ENCODE results near the gene HSF2BP. TPM values are rescaled to one million over a fixed set of nuclear protein-coding genes. Genes with fewer than 3 reads are reported as not detected.

The HSF2BP gene
- total and polyA plus RNA-seq, 8 donors: 0.11 to 0.32 (median 0.22) TPM

DNA sequence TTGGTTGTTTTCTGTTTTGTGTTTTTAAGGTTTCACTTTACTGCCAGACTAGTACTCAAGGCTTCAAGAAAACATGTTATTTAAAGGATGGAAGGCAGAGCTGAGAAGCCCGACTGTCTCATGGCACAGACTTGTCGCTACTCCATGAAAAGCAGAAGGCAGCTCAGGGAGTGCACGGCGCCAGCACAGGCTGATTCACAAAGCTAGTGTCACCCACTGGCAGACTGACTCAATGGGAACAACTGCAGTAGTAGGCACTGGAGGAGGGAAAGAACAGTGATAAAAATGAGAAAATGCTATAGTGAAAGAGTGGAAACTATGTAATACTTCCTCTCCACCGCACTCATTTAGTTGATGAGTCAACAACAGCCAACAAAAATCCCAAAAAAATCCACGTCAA lies 14.7 kb downstream of the HSF2BP start:
- ATAC-seq (no peak), DNase-seq (no peak), FAIRE-seq (no peak)
- H3K27ac ChIP-seq: no peak overlapping the region
- 68 to 84% methylated on average over 6 of the region's 6 CpGs for WGBS, 2 donors
- H3K4me3 ChIP-seq: no peak overlapping the region
- H3K36me3 ChIP-seq: no peaks in the 10 kb centered on the region
- H3K27me3 ChIP-seq: no peaks in the 10 kb centered on the region
- TF ChIP-seq, protein P1, sequence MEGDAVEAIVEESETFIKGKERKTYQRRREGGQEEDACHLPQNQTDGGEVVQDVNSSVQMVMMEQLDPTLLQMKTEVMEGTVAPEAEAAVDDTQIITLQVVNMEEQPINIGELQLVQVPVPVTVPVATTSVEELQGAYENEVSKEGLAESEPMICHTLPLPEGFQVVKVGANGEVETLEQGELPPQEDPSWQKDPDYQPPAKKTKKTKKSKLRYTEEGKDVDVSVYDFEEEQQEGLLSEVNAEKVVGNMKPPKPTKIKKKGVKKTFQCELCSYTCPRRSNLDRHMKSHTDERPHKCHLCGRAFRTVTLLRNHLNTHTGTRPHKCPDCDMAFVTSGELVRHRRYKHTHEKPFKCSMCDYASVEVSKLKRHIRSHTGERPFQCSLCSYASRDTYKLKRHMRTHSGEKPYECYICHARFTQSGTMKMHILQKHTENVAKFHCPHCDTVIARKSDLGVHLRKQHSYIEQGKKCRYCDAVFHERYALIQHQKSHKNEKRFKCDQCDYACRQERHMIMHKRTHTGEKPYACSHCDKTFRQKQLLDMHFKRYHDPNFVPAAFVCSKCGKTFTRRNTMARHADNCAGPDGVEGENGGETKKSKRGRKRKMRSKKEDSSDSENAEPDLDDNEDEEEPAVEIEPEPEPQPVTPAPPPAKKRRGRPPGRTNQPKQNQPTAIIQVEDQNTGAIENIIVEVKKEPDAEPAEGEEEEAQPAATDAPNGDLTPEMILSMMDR (IDR thresholded peaks at IDR 0.05): no peak
- H3K9me3 ChIP-seq: no peaks in the 10 kb centered on the region
- intact Hi-C loops (cut with DNase I): no loop called here
- peaks cover 0 to 7% (median 4%) of the 10 kb centered on the region in 3 donors for H3K4me1 ChIP-seq

DNA sequence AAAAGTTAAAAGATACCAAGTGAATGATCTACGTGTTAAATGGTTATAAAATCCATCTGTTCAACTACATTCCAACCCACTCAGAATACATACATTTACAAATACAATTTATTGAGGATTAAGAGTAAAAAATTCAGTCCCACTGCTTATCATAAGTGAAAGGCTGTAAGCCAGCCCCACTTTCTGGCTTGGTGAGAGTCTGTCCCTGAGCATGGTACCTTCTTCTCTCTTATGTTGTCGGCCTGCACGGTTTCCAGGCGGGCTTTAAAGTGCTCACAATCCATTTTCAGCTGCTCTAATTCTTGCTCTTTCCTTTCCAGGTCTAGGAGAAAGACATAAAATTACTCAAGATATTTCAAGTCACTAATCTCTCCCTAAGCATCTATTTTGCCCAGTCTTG lies 15.2 kb downstream of the HSF2BP start:
- DNase-seq: no peak
- H3K4me1 ChIP-seq: peaks cover 0 to 7% (median 4%) of the 10 kb centered on the region in 3 donors
- TF ChIP-seq, protein P1 (IDR thresholded peaks at IDR 0.05): no peak
- no peaks in the 10 kb centered on the region for H3K36me3 ChIP-seq
- no peaks in the 10 kb centered on the region for H3K9me3 ChIP-seq
- no peak overlapping the region for H3K27ac ChIP-seq
- WGBS, 2 donors: 70 to 77% methylated on average over 4 of the region's 4 CpGs
- no peak for ATAC-seq
- no peak for FAIRE-seq
- intact Hi-C loops (cut with DNase I): no loop called here
- H3K27me3 ChIP-seq: no peaks in the 10 kb centered on the region
- no peak overlapping the region for H3K4me3 ChIP-seq

DNA sequence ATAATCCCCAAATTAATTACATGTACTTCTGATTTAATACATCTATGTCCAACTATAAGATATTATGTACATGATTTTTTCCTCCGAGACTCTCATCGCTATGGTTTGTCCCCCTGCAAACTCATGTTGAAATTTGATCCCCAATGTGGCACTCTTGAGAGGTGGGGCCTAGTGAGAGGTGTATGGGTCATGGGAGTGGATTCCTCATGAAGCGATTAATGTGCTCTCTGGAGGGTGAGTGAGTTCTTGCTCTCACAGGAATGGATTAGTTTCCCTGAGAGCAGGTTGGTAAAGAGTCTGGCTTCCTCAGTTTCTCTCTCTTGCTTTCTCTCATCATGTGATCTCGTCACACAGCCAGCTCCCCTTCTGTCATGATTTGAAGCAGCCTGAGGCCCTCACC lies 16.1 kb downstream of the HSF2BP start:
- DNase-seq (no peak), ATAC-seq (no peak), FAIRE-seq (no peak)
- H3K36me3 ChIP-seq: no peaks in the 10 kb centered on the region
- no peaks in the 10 kb centered on the region for H3K27me3 ChIP-seq
- peaks cover 0 to 7% (median 4%) of the 10 kb centered on the region in 3 donors for H3K4me1 ChIP-seq
- intact Hi-C loops (cut with DNase I): no loop called here
- TF ChIP-seq, protein P1 (IDR thresholded peaks at IDR 0.05): no peak
- H3K9me3 ChIP-seq: no peaks in the 10 kb centered on the region
- H3K4me3 ChIP-seq: no peak overlapping the region
- 92 to 93% methylated on average over 4 of the region's 4 CpGs for WGBS, 2 donors
- H3K27ac ChIP-seq: no peak overlapping the region

DNA sequence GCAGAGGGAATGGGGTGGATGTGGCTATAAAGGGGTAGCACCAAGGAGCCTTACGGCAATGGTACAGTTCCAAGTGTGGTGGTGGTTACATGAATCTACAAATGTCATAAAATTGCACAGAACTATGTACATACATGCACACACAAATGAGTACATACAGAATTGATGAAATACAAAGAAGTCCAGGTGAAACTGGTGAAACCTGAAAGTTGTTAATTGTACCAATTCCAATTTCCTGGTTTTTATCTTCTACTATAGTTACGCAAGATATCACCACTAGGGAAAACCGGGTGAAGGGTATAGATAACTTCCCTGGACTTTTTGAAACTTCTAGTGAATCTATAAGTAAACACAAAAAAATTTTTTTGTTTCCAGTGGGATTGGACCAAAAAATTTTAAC lies 18.9 kb downstream of the HSF2BP start:
- TF ChIP-seq, protein P1 (IDR thresholded peaks at IDR 0.05): no peak
- no peak overlapping the region for H3K27ac ChIP-seq
- no peaks in the 10 kb centered on the region for H3K36me3 ChIP-seq
- H3K27me3 ChIP-seq: no peaks in the 10 kb centered on the region
- H3K4me3 ChIP-seq: no peak overlapping the region
- peaks cover 0 to 7% (median 4%) of the 10 kb centered on the region in 3 donors for H3K4me1 ChIP-seq
- no peak for DNase-seq
- intact Hi-C loops (cut with DNase I): no loop called here
- ATAC-seq: peak; percentile 65 to 78 (median 68)
- H3K9me3 ChIP-seq: no peaks in the 10 kb centered on the region
- no peak for FAIRE-seq
- WGBS, 2 donors: 36 to 41% methylated on average over 3 of the region's 3 CpGs

DNA sequence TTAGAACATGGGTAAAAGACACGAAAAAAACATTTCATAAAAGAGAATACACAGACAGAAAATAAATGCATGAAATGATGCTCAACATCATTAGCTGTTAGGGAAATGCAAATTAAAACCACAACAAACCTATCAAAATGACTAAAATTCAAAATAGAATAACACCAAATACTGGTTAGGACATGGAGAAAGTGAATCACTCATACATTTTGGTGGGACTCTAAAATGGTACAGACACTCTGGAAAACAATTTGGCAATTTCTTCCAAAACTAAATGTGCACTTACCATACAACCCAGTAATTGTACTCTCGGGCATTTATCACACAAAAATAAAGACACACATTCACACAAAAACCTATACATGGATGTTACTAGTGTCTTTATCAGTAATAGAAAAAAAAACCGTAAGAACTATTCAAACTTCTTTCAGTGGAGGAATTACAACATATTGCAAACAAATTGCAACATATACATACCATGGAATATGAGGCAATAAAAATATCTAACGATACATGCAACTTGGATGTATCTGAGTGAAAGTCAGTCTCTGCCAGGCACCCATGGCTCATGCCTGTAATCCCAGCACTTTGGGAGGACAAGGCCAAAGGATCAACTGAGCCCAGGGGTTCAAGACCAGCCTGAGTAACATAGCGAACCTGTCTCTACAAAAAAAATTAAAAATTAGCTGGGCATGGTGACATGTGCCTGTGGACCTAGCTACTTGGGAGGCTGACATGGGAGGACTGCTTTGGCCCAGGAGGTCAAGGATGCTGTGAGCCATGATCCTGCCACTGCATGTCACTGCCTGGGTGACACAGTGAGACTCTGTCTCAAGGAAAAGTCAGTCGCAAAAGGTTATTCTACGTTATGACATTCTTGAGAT lies 19.6 kb downstream of the HSF2BP start:
- DNase-seq: no peak
- intact Hi-C loops (cut with DNase I): no loop called here
- H3K27ac ChIP-seq: no peak overlapping the region
- FAIRE-seq: no peak
- no peaks in the 10 kb centered on the region for H3K36me3 ChIP-seq
- 47% methylated on average over 7 of the region's 7 CpGs for WGBS, 2 donors
- H3K27me3 ChIP-seq: no peaks in the 10 kb centered on the region
- H3K4me1 ChIP-seq: peaks cover 0 to 7% (median 4%) of the 10 kb centered on the region in 3 donors
- TF ChIP-seq, protein P1 (IDR thresholded peaks at IDR 0.05): no peak
- no peaks in the 10 kb centered on the region for H3K9me3 ChIP-seq
- H3K4me3 ChIP-seq: no peak overlapping the region
- peak; percentile 8 to 38 (median 26) for ATAC-seq

All from pancreas (tissue), 10 donors.